OCI-LY1 (cell line): ENCODE data around the gene BACE1-AS.

Source experiments
- H2AFZ ChIP-seq: fragments of 200-600 bp; sonication (generic), shearing (Covaris generic); 2 replicates; pipeline ENCODE4 v1.6.0; 2014; ENCODE audit warnings: antibody characterized with exemption, mild to moderate bottlenecking, low read length
- H3F3A ChIP-seq: fragments of 200-600 bp; sonication (generic), shearing (Covaris generic); 2 replicates; pipeline ENCODE4 v1.6.0; 2014; ENCODE audit warnings: mild to moderate bottlenecking, antibody characterized with exemption, low read length, moderate library complexity; ENCODE audit not compliant: insufficient read depth
- H3K27ac ChIP-seq: fragments of 200-600 bp; sonication (generic); 2 replicates; pipeline ENCODE4 v1.5.1; 2014; ENCODE audit warnings: low read length, mixed run types, mild to moderate bottlenecking, low read depth; ENCODE audit not compliant: poor library complexity, severe bottlenecking
- H3K27me3 ChIP-seq: fragments of 200-600 bp; sonication (generic); 2 replicates; pipeline ENCODE4 v1.6.0; 2014; ENCODE audit warnings: antibody characterized with exemption, mild to moderate bottlenecking, low read length, moderate library complexity; ENCODE audit not compliant: insufficient read depth
- H3K36me3 ChIP-seq: fragments of 200-600 bp; sonication (generic); 2 replicates; pipeline ENCODE4 v1.6.1; 2014; ENCODE audit warnings: mild to moderate bottlenecking, antibody characterized with exemption, low read length, moderate library complexity, mixed read lengths; ENCODE audit not compliant: insufficient read depth
- H3K4me1 ChIP-seq: fragments of 200-600 bp; sonication (generic); 2 replicates; pipeline ENCODE4 v1.5.1; 2014; ENCODE audit warnings: mild to moderate bottlenecking, low read length, moderate library complexity; ENCODE audit not compliant: insufficient read depth, severe bottlenecking
- H3K4me2 ChIP-seq: fragments of 200-600 bp; sonication (generic), shearing (Covaris generic); 2 replicates; pipeline ENCODE4 v1.6.1; 2014; ENCODE audit warnings: low read length
- H3K4me3 ChIP-seq: fragments of 200-600 bp; sonication (generic); 2 replicates; pipeline ENCODE4 v1.5.1; 2014; ENCODE audit warnings: low read length, low read depth, mild to moderate bottlenecking, mixed read lengths; ENCODE audit not compliant: poor library complexity, severe bottlenecking
- H3K79me2 ChIP-seq: fragments of 200-600 bp; shearing (Covaris generic); 2 replicates; pipeline ENCODE4 v1.6.1; 2016; ENCODE audit warnings: mixed run types, low read length, mixed read lengths; ENCODE audit not compliant: insufficient read depth
- H3K9ac ChIP-seq: fragments of 200-600 bp; sonication (generic), shearing (Covaris generic); 2 replicates; pipeline ENCODE4 v1.6.1; 2014; ENCODE audit warnings: mild to moderate bottlenecking, low read length, mixed read lengths
- H3K9me2 ChIP-seq: fragments of 200-600 bp; sonication (generic), shearing (Covaris generic); 2 replicates; pipeline ENCODE4 v1.6.1; 2014; ENCODE audit warnings: low read depth, mild to moderate bottlenecking, low read length, mixed read lengths
- H3K9me3 ChIP-seq: fragments of 200-600 bp; shearing (Covaris generic); 2 replicates; pipeline ENCODE4 v1.6.1; 2014; ENCODE audit warnings: low read length, mixed read lengths
- H4K20me1 ChIP-seq: fragments of 200-600 bp; sonication (generic), shearing (Covaris generic); 2 replicates; pipeline ENCODE4 v1.6.0; 2016; ENCODE audit warnings: mild to moderate bottlenecking, low read length; ENCODE audit not compliant: insufficient read depth
- EZH2 ChIP-seq: fragments of 200-600 bp; sonication (generic), shearing (Covaris generic); IDR thresholded peaks from 2 replicates; pipeline ENCODE4 v1.8.0; 2017; ENCODE audit warnings: borderline replicate concordance, mixed run types, mild to moderate bottlenecking, antibody characterized with exemption, low read length, moderate library complexity, mixed read lengths
- TF ChIP-seq, protein P1 (sequence below): fragments of 200-600 bp; sonication (generic), shearing (Covaris generic); IDR thresholded peaks from 2 replicates; pipeline ENCODE4 v1.5.1; 2017; ENCODE audit warnings: mild to moderate bottlenecking, antibody characterized with exemption, low read length, moderate library complexity, mixed read lengths

The BACE1-AS gene

DNA sequence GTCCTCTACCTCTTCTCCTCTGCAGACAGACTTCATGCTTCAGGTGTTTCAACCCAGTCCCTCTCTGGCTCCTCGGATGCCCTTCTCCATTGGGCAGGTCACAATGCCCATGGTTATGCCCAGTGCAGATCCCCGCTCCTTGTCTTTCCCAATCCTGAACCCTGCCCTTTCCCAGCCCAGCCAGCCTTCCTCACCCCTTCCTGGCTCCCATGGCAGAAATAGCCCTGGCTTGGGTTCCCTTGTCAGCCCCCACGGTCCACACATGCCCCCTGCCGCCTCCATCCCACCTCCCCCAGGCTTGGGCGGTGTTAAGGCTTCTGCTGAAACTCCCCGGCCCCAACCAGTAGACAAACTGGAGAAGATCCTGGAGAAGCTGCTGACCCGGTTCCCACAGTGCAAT, 9.3 kb upstream of the BACE1-AS start:
- Histone ChIP-seq H3K9me2 (no peaks in the 10 kb centered on the region), H3K27ac (no peak overlapping the region), H3K9ac (no peak overlapping the region), H3K4me2 (no peak overlapping the region), H3K79me2 (no peaks in the 10 kb centered on the region), H3K4me1 (no peaks in the 10 kb centered on the region), H2AFZ (no peak overlapping the region), H3K36me3 (peaks cover 7% of the 10 kb centered on the region; the same call in 1 of the 2 replicates), H3F3A (no peaks in the 10 kb centered on the region), H3K9me3 (no peaks in the 10 kb centered on the region), H4K20me1 (no peaks in the 10 kb centered on the region), H3K27me3 (no peaks in the 10 kb centered on the region), H3K4me3 (no peak overlapping the region)
- no peak for TF ChIP-seq EZH2
- TF ChIP-seq, protein P1, sequence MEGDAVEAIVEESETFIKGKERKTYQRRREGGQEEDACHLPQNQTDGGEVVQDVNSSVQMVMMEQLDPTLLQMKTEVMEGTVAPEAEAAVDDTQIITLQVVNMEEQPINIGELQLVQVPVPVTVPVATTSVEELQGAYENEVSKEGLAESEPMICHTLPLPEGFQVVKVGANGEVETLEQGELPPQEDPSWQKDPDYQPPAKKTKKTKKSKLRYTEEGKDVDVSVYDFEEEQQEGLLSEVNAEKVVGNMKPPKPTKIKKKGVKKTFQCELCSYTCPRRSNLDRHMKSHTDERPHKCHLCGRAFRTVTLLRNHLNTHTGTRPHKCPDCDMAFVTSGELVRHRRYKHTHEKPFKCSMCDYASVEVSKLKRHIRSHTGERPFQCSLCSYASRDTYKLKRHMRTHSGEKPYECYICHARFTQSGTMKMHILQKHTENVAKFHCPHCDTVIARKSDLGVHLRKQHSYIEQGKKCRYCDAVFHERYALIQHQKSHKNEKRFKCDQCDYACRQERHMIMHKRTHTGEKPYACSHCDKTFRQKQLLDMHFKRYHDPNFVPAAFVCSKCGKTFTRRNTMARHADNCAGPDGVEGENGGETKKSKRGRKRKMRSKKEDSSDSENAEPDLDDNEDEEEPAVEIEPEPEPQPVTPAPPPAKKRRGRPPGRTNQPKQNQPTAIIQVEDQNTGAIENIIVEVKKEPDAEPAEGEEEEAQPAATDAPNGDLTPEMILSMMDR = no peak

DNA sequence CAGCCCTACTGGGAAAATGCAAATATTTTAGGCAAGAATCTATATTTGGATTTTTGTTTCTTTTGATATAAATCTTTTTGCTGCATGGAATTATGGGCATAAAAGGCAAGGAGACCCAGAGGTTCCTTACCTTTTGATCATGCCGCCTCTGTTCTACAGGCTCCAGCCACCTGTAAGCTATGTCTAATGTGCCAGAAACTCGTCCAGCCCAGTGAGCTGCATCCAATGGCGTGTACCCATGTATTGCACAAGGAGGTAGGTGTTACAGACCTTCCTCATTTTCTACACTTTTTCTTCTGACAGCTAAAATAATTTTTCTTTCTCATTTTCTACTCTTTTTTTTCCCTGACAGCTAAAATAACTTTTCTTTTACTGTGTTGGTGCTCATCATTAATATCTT, 8.2 kb upstream of the BACE1-AS start:
- no peak for TF ChIP-seq EZH2
- TF ChIP-seq, protein P1 = no peak
- no peak overlapping the region for H3K4me3 ChIP-seq
- no peaks in the 10 kb centered on the region for H4K20me1 ChIP-seq
- no peaks in the 10 kb centered on the region for H3F3A ChIP-seq
- no peaks in the 10 kb centered on the region for H3K79me2 ChIP-seq
- no peak overlapping the region for H3K4me2 ChIP-seq
- no peaks in the 10 kb centered on the region for H3K27me3 ChIP-seq
- no peak overlapping the region for H2AFZ ChIP-seq
- H3K9me3 ChIP-seq = no peaks in the 10 kb centered on the region
- no peak overlapping the region for H3K27ac ChIP-seq
- H3K4me1 ChIP-seq = no peaks in the 10 kb centered on the region
- no peaks in the 10 kb centered on the region for H3K9me2 ChIP-seq
- H3K36me3 ChIP-seq = peaks cover 7% of the 10 kb centered on the region; the same call in 1 of the 2 replicates
- no peak overlapping the region for H3K9ac ChIP-seq

DNA sequence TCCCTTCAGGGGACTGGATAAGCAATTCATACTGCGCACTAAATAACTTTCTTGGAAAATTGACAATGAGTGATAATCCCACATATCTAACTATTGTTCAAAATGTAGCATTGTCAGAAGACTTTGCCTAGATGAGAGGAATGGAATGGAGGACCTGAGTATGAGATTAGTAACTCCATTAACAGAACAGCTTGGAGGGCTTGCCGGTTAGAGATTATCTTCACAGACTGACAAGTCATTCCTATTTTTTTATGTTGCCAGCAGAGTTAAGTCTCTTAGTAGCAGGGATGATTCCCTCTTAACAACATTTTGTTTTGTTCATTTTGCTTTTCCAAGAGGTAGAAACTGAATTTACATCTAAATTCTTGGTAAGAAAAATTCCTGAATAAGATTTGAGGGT, 7.1 kb upstream of the BACE1-AS start:
- Histone ChIP-seq H3K36me3 (peaks cover 7% of the 10 kb centered on the region; the same call in 1 of the 2 replicates), H3K9ac (no peak overlapping the region), H3K4me3 (no peak overlapping the region), H3K9me3 (no peaks in the 10 kb centered on the region), H3F3A (no peaks in the 10 kb centered on the region), H3K4me2 (no peak overlapping the region), H3K79me2 (no peaks in the 10 kb centered on the region), H3K9me2 (no peaks in the 10 kb centered on the region), H2AFZ (no peak overlapping the region), H3K27me3 (no peaks in the 10 kb centered on the region), H3K4me1 (no peaks in the 10 kb centered on the region), H3K27ac (no peak overlapping the region), H4K20me1 (no peaks in the 10 kb centered on the region)
- no peak for TF ChIP-seq EZH2
- TF ChIP-seq, protein P1 = no peak
